ENCODE results near the gene PPME1.

GRCh38 chr11:74132833-74133232 lies 38.3 kb upstream of the PPME1 start:
- TF ChIP-seq, protein P1, sequence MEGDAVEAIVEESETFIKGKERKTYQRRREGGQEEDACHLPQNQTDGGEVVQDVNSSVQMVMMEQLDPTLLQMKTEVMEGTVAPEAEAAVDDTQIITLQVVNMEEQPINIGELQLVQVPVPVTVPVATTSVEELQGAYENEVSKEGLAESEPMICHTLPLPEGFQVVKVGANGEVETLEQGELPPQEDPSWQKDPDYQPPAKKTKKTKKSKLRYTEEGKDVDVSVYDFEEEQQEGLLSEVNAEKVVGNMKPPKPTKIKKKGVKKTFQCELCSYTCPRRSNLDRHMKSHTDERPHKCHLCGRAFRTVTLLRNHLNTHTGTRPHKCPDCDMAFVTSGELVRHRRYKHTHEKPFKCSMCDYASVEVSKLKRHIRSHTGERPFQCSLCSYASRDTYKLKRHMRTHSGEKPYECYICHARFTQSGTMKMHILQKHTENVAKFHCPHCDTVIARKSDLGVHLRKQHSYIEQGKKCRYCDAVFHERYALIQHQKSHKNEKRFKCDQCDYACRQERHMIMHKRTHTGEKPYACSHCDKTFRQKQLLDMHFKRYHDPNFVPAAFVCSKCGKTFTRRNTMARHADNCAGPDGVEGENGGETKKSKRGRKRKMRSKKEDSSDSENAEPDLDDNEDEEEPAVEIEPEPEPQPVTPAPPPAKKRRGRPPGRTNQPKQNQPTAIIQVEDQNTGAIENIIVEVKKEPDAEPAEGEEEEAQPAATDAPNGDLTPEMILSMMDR (IDR thresholded peaks at IDR 0.05): no peak
- no peak for TF ChIP-seq ZFX (IDR thresholded peaks at IDR 0.05; ENCODE audit: borderline replicate concordance)
